GM21526 (cell line): ENCODE measurements around the gene GAS6.
"Not testable (repeated sequence)": the region's sequence is repeated elsewhere in the genome, so short reads cannot be mapped to it uniquely, and the experiment has no call there.

ENCODE experiments used
- ATAC-seq: cut with Tn5 transposase; IDR thresholded peaks from one replicate; pipeline ENCODE4 v1.9.1; 2021; ENCODE audit warnings: moderate library complexity; ENCODE audit not compliant: unreplicated experiment, low FRiP score

The GAS6 gene

GRCh38 chr13:113874579-113875428 is 10.9 kb upstream of the GAS6 start:
- no peak for ATAC-seq

- ATAC-seq, result no peak
Measured at GRCh38 chr13:113874177-113874576, 10.3 kb upstream of the GAS6 start.

GRCh38 chr13:113869263-113869662 is 5.4 kb upstream of the GAS6 start:
- no peak for ATAC-seq

GRCh38 chr13:113867913-113868312 is 4.0 kb upstream of the GAS6 start:
- ATAC-seq, result not testable (repeated sequence)

GRCh38 chr13:113865427-113865826 is 1.6 kb upstream of the GAS6 start:
- ATAC-seq, result no peak

GRCh38 chr13:113864273-113864890 is 506 bp upstream of the GAS6 start:
- ATAC-seq, result no peak

GRCh38 chr13:113862931-113863523 is 849 bp downstream of the GAS6 start:
- ATAC-seq, result no peak

- no peak for ATAC-seq
Measured at GRCh38 chr13:113862191-113862930, 1.5 kb downstream of the GAS6 start.

- no peak for ATAC-seq
Measured at GRCh38 chr13:113861433-113862030, 2.3 kb downstream of the GAS6 start.

- ATAC-seq, result no peak
Measured at GRCh38 chr13:113860665-113861432, 3.0 kb downstream of the GAS6 start.

GRCh38 chr13:113860051-113860664 is 3.7 kb downstream of the GAS6 start:
- ATAC-seq, result no peak

GRCh38 chr13:113859311-113860050 is 4.4 kb downstream of the GAS6 start:
- no peak for ATAC-seq

- ATAC-seq, result no peak
Measured at GRCh38 chr13:113857531-113858195, 6.2 kb downstream of the GAS6 start.

GRCh38 chr13:113856716-113857065 is 7.2 kb downstream of the GAS6 start:
- ATAC-seq, result no peak

- no peak for ATAC-seq
Measured at GRCh38 chr13:113855931-113856715, 7.8 kb downstream of the GAS6 start.

GRCh38 chr13:113855012-113855921 is 8.6 kb downstream of the GAS6 start:
- ATAC-seq, result no peak
